IPS DF 4.7 (cell line): ENCODE results near the gene PCGF1.

Experiments used
- DNase-seq: peaks from one replicate; pipeline ENCODE4 v3.0.0-alpha.2; 2013; ENCODE audit warnings: low spot score; ENCODE audit errors: extremely low read depth

The PCGF1 gene

GRCh38 chr2:74507145-74507925 is at the start of gene PCGF1:
Gene PCGF1, minus strand, starts transcription at chr2:74507695. Its CDS starts 27 bp downstream, at chr2:74507668.
- DNase-seq, result peak; percentile 98

GRCh38 chr2:74556831-74557370 is 49.4 kb upstream of the PCGF1 start:
- no peak for DNase-seq

GRCh38 chr2:74556159-74556558 is 48.7 kb upstream of the PCGF1 start:
- no peak for DNase-seq

GRCh38 chr2:74555610-74556103 is 48.2 kb upstream of the PCGF1 start:
- DNase-seq, result no peak

GRCh38 chr2:74554820-74555531 is 47.5 kb upstream of the PCGF1 start:
- no peak for DNase-seq

GRCh38 chr2:74553892-74554819 is 46.7 kb upstream of the PCGF1 start, which contains the start of the genes DOK1 and LOXL3:
Gene DOK1, plus strand, starts transcription at chr2:74554720. Its CDS starts 35 bp downstream, at chr2:74554755.
Gene LOXL3, minus strand, starts transcription at chr2:74553942. Its CDS starts 1,308 bp downstream, at chr2:74552634.
- DNase-seq, result no peak

- DNase-seq, result no peak
These were observed 45.7 kb upstream of the PCGF1 start for GRCh38 chr2:74552914-74553811.

GRCh38 chr2:74551942-74552913 is 44.7 kb upstream of the PCGF1 start:
- no peak for DNase-seq

- no peak for DNase-seq
These were observed 44.0 kb upstream of the PCGF1 start for GRCh38 chr2:74551530-74551929.

GRCh38 chr2:74550231-74550630 is 42.7 kb upstream of the PCGF1 start:
- DNase-seq, result no peak

- DNase-seq, result no peak
These were observed 41.7 kb upstream of the PCGF1 start for GRCh38 chr2:74548900-74549826.

GRCh38 chr2:74548285-74548899 is 40.9 kb upstream of the PCGF1 start:
- no peak for DNase-seq

- DNase-seq, result no peak
These were observed 38.5 kb upstream of the PCGF1 start for GRCh38 chr2:74546004-74546403.

GRCh38 chr2:74544634-74545033 is 37.1 kb upstream of the PCGF1 start:
- no peak for DNase-seq

GRCh38 chr2:74542978-74543377 is 35.5 kb upstream of the PCGF1 start:
- no peak for DNase-seq

GRCh38 chr2:74540291-74540690 is 32.8 kb upstream of the PCGF1 start:
- DNase-seq, result no peak

GRCh38 chr2:74538881-74539339 is 31.4 kb upstream of the PCGF1 start:
- DNase-seq, result no peak
